K562 (cell line): ENCODE data around the gene UQCRH. TPM values are rescaled to one million over a fixed set of nuclear protein-coding genes. Genes with fewer than 3 reads are reported as not detected.

Source experiments
- CBX1 ChIP-seq: sonication (generic); IDR thresholded peaks from 2 replicates; pipeline ENCODE4 v1.6.1; 2016; ENCODE audit warnings: antibody characterized with exemption, low read depth, mild to moderate bottlenecking
- CBX3 ChIP-seq, 2 experiments: IDR thresholded peaks; 1 replicate in 1 of 2; 2 replicates in 1 of 2; pipeline ENCODE4 v1.6.1; 2012; ENCODE audit warnings: inconsistent platforms in 2 of 2, low read length in 2 of 2, borderline replicate concordance in 1 of 2, control low read depth in 1 of 2
- COPS2 ChIP-seq: fragments of 450-650 bp; conservative IDR thresholded peaks from 2 replicates; pipeline ENCODE4 v1.6.1; 2016; ENCODE audit warnings: mild to moderate bottlenecking, moderate library complexity
- DIDO1 ChIP-seq: fragments of 450-650 bp; IDR thresholded peaks from 2 replicates; pipeline ENCODE4 v1.6.1; 2016; ENCODE audit warnings: low read depth, missing biosample characterization, missing genetic modification characterization
- FOXM1 ChIP-seq, 2 experiments: fragments of 450-650 bp in 1 of 2; sonication (generic) in 1 of 2; formaldehyde crosslinking in 1 of 2; IDR thresholded peaks; 2 replicates each; pipeline versions ENCODE4 v1.6.1 to v1.9.0; 2017 to 2022; ENCODE audit warnings: low read depth in 2 of 2, mild to moderate bottlenecking in 2 of 2, missing genetic modification reagents in 1 of 2, moderate library complexity in 1 of 2
- KAT2B ChIP-seq: IDR thresholded peaks from one replicate; pipeline ENCODE4 v1.6.1; 2012; ENCODE audit warnings: low read depth, mild to moderate bottlenecking, control low read depth, inconsistent platforms, low read length, moderate library complexity
- KDM5B ChIP-seq: fragments of 200-600 bp; sonication (generic); IDR thresholded peaks from 2 replicates; pipeline ENCODE4 v1.6.1; 2012; ENCODE audit warnings: low read depth, mild to moderate bottlenecking, moderate library complexity, low read length, control low read depth, inconsistent platforms; ENCODE audit not compliant: insufficient replicate concordance
- KLF1 ChIP-seq: fragments of 450-650 bp; IDR thresholded peaks from 2 replicates; pipeline ENCODE4 v1.6.1; 2016; ENCODE audit warnings: missing genetic modification characterization, missing compliant biosample characterization
- MTA3 ChIP-seq: fragments of 450-650 bp; formaldehyde crosslinking; IDR thresholded peaks from 2 replicates; pipeline ENCODE4 v1.6.1; 2017; ENCODE audit warnings: mild to moderate bottlenecking, borderline replicate concordance
- PHF20 ChIP-seq: fragments of 450-650 bp; IDR thresholded peaks from 2 replicates; pipeline ENCODE4 v1.6.1; 2018; ENCODE audit not compliant: partially characterized antibody
- PHF21A ChIP-seq: fragments of 450-650 bp; IDR thresholded peaks from 2 replicates; pipeline ENCODE4 v1.6.1; 2017; ENCODE audit warnings: low read depth, borderline replicate concordance
- PML ChIP-seq: IDR thresholded peaks from 2 replicates; pipeline ENCODE4 v1.6.1; 2012; ENCODE audit warnings: low read length, inconsistent platforms
- POLR2AphosphoS5 ChIP-seq: IDR thresholded peaks from 2 replicates; pipeline ENCODE4 v1.6.1; 2011; ENCODE audit warnings: mild to moderate bottlenecking, low read depth, low read length, moderate library complexity; ENCODE audit not compliant: control insufficient read depth, insufficient read depth
- POLR3A ChIP-seq: IDR thresholded peaks from 2 replicates; pipeline ENCODE4 v1.6.1; 2011; ENCODE audit warnings: borderline replicate concordance, mild to moderate bottlenecking, moderate library complexity; ENCODE audit not compliant: insufficient read length, insufficient read depth; ENCODE audit errors: extremely low read depth
- THRAP3 ChIP-seq: fragments of 450-650 bp; IDR thresholded peaks from 2 replicates; pipeline ENCODE4 v1.6.1; 2016; ENCODE audit warnings: mild to moderate bottlenecking, inconsistent platforms, borderline replicate concordance
- U2AF1 ChIP-seq: fragments of 200-400 bp; formaldehyde crosslinking; optimal IDR thresholded peaks from 2 replicates; pipeline ENCODE3; 2017; ENCODE audit warnings: mild to moderate bottlenecking, low read depth, low read length, moderate library complexity
- ZFX ChIP-seq: sonication (generic); formaldehyde crosslinking; IDR thresholded peaks from 2 replicates; pipeline ENCODE4 v1.8.0; 2022; ENCODE audit warnings: mild to moderate bottlenecking, missing genetic modification reagents, moderate library complexity
- ZNF197 ChIP-seq: fragments of 200-800 bp; sonication (Bioruptor generic); IDR thresholded peaks from 2 replicates; pipeline ENCODE4 v1.6.1; 2016; ENCODE audit warnings: low read depth, missing genetic modification characterization, missing compliant biosample characterization
- ZNF445 ChIP-seq: fragments of 250-450 bp; sonication (Bioruptor Pico); IDR thresholded peaks from 2 replicates; pipeline ENCODE4 v1.4.0; 2020; ENCODE audit warnings: low read depth, mild to moderate bottlenecking, moderate library complexity
- ZNF561 ChIP-seq: fragments of 450-650 bp; formaldehyde crosslinking; conservative IDR thresholded peaks from 2 replicates; pipeline ENCODE4 v1.4.0; 2020; ENCODE audit warnings: mild to moderate bottlenecking, moderate library complexity
- polyA plus RNA-seq, 8 experiments: library from polyadenylated mRNA; depleted of rRNA in 4 of 8; stranded (reverse) in 5 of 8; unstranded in 3 of 8; fragments of >200 nt; fragmentation: Nextera tagmentation in 2 of 8; fragmentation: Illumina TruSeq in 1 of 8; extraction: Ambion mirVana in 2 of 8; extraction: Trizol in 1 of 8; gene quantifications; 2 replicates each; pipeline versions ENCODE4 v1.2.1 to v1.2.3, GENCODE V29; 2011 to 2014; ENCODE audit warnings: inconsistent platforms in 1 of 8, missing spikeins in 1 of 8
- total RNA-seq, 7 experiments: library from RNA; depleted of rRNA in 6 of 7; stranded (reverse); fragments of >200 nt in 6 of 7; fragmentation: Illumina TruSeq in 2 of 7; extraction: Trizol in 2 of 7; gene quantifications; 2 replicates each; pipeline versions ENCODE4 v1.2.1 to v1.2.3, GENCODE V29; 2011 to 2021; ENCODE audit warnings: low replicate concordance in 1 of 7
- TF ChIP-seq, protein P1 (sequence below): IDR thresholded peaks from 3 replicates; pipeline ENCODE4 v1.6.1; 2011; ENCODE audit warnings: borderline replicate concordance, mild to moderate bottlenecking; ENCODE audit not compliant: insufficient read length, insufficient read depth
- TF ChIP-seq, protein P2 (sequence below): fragments of 450-650 bp; IDR thresholded peaks from 2 replicates; pipeline ENCODE4 v1.6.1; 2016
- TF ChIP-seq, protein P3 (sequence below): sonication (generic); formaldehyde crosslinking; IDR thresholded peaks from 2 replicates; pipeline ENCODE4 v1.8.0; 2022; ENCODE audit warnings: mild to moderate bottlenecking, missing genetic modification reagents

UQCRH gene
- total and polyA plus RNA-seq, 9 of the 15 experiments (the other 6 are each of a cell fraction or from before 2014, with no cell fraction given) = 1,267 to 5,184 (median 2,410) TPM

DNA sequence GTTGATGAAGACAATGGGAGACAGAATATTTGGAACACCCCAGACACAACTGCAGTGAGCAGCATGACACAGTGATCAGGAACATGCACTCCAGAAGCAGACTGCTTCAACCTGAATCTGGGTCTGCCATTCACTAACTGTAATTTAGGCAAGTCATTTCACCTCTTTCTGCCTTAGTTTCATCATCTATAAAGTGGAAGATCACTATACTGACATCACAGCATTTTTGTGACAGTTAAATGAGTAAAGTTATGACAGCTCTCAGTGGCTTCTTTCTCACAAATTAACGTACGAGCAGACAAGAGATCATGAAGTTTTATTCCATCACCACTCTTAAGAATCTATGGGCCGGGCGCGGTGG is 14.4 kb upstream of the UQCRH start (continued):
- TF ChIP-seq, protein P1, sequence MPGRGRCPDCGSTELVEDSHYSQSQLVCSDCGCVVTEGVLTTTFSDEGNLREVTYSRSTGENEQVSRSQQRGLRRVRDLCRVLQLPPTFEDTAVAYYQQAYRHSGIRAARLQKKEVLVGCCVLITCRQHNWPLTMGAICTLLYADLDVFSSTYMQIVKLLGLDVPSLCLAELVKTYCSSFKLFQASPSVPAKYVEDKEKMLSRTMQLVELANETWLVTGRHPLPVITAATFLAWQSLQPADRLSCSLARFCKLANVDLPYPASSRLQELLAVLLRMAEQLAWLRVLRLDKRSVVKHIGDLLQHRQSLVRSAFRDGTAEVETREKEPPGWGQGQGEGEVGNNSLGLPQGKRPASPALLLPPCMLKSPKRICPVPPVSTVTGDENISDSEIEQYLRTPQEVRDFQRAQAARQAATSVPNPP = no peak
- TF ChIP-seq POLR3A = no peak
- TF ChIP-seq CBX3 (IDR thresholded peaks at IDR 0.05; ENCODE audit: borderline replicate concordance in 1 of 2, low read length in 2 of 2) = no peak
- TF ChIP-seq COPS2 = no peak
- no peak for TF ChIP-seq DIDO1 (tag)
- TF ChIP-seq PHF20 = no peak
- no peak for TF ChIP-seq KDM5B
- no peak for TF ChIP-seq PHF21A
- no peak for TF ChIP-seq CBX1
- TF ChIP-seq ZNF561 (CRISPR knock-in tag) = no peak
- TF ChIP-seq ZNF445 (CRISPR knock-in tag) = no peak
- 0 out of 2 replicates have a peak, but pooled peaks have one; percentile 17 for TF ChIP-seq ZFX
- no peak for TF ChIP-seq POLR2AphosphoS5
- TF ChIP-seq U2AF1 = no peak
- TF ChIP-seq, protein P2, sequence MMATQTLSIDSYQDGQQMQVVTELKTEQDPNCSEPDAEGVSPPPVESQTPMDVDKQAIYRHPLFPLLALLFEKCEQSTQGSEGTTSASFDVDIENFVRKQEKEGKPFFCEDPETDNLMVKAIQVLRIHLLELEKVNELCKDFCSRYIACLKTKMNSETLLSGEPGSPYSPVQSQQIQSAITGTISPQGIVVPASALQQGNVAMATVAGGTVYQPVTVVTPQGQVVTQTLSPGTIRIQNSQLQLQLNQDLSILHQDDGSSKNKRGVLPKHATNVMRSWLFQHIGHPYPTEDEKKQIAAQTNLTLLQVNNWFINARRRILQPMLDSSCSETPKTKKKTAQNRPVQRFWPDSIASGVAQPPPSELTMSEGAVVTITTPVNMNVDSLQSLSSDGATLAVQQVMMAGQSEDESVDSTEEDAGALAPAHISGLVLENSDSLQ = peak; percentile 46; the same call in 1 of the 2 replicates
- TF ChIP-seq FOXM1 (IDR thresholded peaks at IDR 0.05; ENCODE audit: low read depth) = no peak
- TF ChIP-seq FOXM1 (CRISPR knock-in tag; IDR thresholded peaks at IDR 0.05; ENCODE audit: low read depth) = no peak
- no peak for TF ChIP-seq THRAP3
- no peak for TF ChIP-seq KAT2B
- TF ChIP-seq ZNF197 (CRISPR knock-in tag) = no peak
- no peak for TF ChIP-seq MTA3
- 0 out of 2 replicates have a peak, but pooled peaks have one; percentile 13 for TF ChIP-seq PML
- no peak for TF ChIP-seq KLF1 (tag)
- TF ChIP-seq, protein P3, sequence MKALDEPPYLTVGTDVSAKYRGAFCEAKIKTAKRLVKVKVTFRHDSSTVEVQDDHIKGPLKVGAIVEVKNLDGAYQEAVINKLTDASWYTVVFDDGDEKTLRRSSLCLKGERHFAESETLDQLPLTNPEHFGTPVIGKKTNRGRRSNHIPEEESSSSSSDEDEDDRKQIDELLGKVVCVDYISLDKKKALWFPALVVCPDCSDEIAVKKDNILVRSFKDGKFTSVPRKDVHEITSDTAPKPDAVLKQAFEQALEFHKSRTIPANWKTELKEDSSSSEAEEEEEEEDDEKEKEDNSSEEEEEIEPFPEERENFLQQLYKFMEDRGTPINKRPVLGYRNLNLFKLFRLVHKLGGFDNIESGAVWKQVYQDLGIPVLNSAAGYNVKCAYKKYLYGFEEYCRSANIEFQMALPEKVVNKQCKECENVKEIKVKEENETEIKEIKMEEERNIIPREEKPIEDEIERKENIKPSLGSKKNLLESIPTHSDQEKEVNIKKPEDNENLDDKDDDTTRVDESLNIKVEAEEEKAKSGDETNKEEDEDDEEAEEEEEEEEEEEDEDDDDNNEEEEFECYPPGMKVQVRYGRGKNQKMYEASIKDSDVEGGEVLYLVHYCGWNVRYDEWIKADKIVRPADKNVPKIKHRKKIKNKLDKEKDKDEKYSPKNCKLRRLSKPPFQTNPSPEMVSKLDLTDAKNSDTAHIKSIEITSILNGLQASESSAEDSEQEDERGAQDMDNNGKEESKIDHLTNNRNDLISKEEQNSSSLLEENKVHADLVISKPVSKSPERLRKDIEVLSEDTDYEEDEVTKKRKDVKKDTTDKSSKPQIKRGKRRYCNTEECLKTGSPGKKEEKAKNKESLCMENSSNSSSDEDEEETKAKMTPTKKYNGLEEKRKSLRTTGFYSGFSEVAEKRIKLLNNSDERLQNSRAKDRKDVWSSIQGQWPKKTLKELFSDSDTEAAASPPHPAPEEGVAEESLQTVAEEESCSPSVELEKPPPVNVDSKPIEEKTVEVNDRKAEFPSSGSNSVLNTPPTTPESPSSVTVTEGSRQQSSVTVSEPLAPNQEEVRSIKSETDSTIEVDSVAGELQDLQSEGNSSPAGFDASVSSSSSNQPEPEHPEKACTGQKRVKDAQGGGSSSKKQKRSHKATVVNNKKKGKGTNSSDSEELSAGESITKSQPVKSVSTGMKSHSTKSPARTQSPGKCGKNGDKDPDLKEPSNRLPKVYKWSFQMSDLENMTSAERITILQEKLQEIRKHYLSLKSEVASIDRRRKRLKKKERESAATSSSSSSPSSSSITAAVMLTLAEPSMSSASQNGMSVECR (CRISPR knock-in tag) = no peak
